D721Med (cell line): Measurements from ENCODE around the gene CCL28.

ENCODE experiments used
- DNase-seq: peaks from one replicate; pipeline ENCODE4 v3.0.0; 2011; ENCODE audit warnings: low spot score; ENCODE audit not compliant: insufficient read length
- FAIRE-seq: peaks from 2 replicates; lab custom pipeline; 2011; peaks lifted over from hg19 to GRCh38; lab: Jason Lieb, UNC
- CTCF ChIP-seq: IDR thresholded peaks from 2 replicates; pipeline ENCODE4 v1.5.1; 2012; ENCODE audit warnings: mild to moderate bottlenecking, control low read depth; ENCODE audit not compliant: insufficient read depth; ENCODE audit errors: missing control alignments

The CCL28 gene

DNA sequence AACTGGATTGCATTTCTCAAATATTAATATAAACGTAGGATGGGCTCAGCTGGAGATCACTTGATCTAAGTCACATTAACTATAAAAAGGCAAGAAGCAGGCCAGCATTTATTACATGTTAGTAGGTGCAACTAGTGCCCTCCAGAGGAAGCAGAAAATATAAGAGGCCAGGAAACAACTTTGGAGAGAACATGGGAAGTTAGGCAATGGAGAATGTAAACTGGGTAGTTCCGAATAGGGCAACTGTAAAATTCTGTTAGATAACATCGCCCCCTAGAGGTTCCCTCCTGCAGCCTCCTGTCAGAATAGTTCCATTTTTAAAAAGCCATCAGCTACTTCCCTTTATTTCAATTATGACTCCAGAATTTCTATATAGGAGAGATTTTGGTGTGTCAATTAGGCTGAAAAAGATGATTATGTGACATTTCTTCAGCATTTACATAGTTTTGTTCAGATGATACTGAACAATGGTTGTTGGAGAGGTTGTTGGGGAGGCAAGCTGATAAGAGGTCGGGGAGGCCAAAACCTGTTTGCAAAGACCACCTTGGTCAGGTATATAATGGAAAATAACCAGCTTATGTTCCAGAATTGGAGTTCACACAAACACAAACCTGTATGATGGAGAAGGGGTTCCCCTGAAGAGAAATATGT lies 22.4 kb downstream of the CCL28 start:
- TF ChIP-seq CTCF: peak; percentile 75
- FAIRE-seq (no peak), DNase-seq (no peak)

DNA sequence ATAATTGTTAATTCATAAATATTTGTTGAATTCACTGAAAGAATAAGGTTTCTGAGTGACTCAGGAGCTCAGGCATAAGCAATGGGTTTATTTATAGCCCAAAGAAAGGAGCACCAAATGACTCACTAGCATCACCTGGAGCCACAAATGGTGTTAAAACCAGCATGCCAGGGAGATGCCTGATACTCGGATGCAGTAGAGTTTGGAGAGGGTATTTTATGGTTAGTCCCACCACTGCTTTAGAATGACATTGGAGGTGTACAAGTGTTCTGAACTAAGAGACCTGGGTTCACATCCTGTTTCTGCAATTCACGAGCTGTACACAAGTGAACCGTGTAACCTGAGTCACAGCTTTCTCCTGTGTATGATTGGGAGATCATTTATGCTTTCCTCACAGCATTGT lies 25.2 kb downstream of the CCL28 start:
- DNase-seq: no peak
- TF ChIP-seq CTCF: no peak
- no peak for FAIRE-seq

DNA sequence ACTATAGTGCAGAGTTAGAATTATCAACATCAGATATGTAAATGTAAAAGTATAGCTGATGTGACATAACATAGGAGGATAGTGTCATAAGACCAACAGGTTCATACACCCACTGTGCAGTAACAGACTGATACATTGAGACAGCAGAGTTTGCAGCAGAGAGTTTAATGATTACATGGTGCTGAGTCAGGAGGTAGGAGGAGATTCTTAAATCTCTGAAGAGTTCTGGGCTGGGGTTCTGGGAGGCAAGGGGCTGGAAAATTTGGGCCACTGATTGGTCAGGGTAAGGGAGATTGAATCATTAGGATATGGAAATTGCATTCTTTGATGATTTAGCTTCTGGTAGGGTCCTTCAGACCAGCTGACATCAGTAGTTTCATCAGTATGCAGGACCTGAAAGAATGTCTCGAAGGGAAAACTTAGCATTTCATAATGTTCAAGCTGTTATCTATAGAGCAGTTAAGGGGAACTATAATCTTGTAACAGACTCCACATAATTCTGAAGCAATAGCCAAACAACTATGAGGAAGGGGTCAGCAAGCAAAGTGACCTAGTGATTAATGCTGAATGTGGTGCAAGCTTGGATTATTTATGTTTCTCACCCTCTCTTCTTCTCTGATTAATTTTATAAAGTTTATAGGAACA lies 35.6 kb downstream of the CCL28 start:
- no peak for TF ChIP-seq CTCF
- FAIRE-seq (no peak), DNase-seq (no peak)

DNA sequence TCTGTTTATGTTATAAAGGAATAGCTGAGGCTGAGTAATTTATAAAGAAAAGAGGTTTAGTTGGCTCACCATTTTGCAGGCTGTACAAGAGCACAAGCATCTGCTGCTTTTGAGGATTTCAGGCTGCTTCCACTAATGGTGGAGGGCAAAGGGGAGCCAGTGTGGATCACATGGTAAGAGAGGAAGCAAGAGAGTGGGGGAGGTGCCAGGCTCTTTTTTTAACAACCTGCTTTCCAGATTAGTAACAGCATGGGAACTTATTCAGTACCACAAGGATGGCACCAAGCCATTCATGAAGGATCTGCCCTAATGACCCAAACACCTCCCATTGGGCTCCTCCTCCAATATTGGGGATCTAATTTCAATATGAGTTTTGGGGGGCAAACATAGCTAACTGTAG lies 40.4 kb downstream of the CCL28 start:
- TF ChIP-seq CTCF: no peak
- FAIRE-seq: no peak
- DNase-seq: no peak

DNA sequence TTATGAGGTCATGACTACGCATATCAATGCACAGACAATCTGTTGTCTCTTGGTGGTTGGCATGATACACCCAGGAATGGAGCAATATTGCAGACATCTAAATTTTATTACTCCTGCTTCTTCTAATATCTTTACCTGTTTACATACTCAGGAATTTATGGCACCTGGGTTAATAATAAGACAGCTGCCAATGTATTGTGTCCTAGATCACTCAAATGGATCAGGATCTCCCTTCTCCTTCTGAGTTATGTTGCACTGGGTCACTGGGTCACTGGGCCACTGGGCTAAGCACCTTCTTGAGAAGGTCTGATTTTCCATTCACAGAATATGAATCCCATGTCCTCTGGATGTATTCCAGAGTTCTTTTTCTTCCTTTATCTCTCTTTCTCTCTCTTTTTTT lies 41.8 kb downstream of the CCL28 start:
- DNase-seq (no peak), FAIRE-seq (no peak)
- TF ChIP-seq CTCF: no peak

DNA sequence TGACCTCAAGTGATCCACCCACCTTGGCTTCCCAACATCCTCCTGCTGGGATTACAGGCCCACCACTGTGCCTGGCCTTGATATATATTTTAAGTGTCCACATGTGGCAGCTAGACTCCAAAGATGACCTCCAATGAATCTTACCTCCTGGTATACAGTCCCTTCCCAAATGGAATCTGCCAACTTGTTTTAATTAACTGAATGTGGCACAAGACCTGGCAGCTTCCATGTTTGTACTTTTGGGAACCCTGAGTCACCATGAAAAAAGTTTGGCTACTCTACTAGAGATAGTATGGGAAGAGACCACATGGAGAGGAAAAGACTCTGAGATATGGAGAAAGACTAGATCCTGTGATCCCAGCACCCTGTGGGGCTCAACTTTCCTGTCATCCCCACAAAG lies 42.5 kb downstream of the CCL28 start:
- DNase-seq: no peak
- no peak for FAIRE-seq
- TF ChIP-seq CTCF: no peak
